ENCODE measurements around the gene MALAT1. TPM values are rescaled to one million over a fixed set of nuclear protein-coding genes. Genes with fewer than 3 reads are reported as not detected.

Gene MALAT1
- total RNA-seq, 1 donor from 2014 or later, result 5,781 TPM

GRCh38 chr11:65547446-65548125, 48.7 kb downstream of the MALAT1 start:
- DNase-seq (ENCODE audit: missing footprints) (peak; percentile 40), ATAC-seq (no peak)
- intact Hi-C loops (cut with DNase I), result no loop called here

GRCh38 chr11:65548395-65548794, 49.5 kb downstream of the MALAT1 start:
- ATAC-seq (no peak), DNase-seq (ENCODE audit: missing footprints) (no peak)
- intact Hi-C loops (cut with DNase I), result no loop called here

DNA sequence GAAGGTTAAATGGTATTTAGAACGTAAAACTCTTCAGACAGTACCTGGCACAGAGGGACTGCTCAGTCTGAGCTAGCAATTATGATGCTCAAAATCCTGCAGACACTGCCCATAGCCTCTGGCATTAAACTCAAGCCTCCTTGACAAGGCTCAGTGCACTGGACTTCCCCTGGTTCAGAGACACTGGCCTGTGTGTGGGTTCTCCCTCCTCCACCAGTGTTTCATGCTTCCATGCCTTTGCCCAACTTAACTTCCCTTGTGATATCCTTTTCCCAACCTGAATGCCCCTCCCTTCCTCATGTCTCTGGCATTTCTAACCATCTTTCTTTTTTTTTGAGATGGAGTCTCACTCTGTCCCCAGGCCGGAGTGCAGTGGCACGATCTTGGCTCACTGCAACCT, 50.3 kb downstream of the MALAT1 start:
- ATAC-seq, result no peak
- no peak for DNase-seq (ENCODE audit: missing footprints)
- intact Hi-C loops (cut with DNase I), result no loop called here

- intact Hi-C loops (cut with DNase I), result no loop called here
- ATAC-seq, result peak; percentile 32
- no peak for DNase-seq (ENCODE audit: missing footprints)
Observed at GRCh38 chr11:65551572-65552387, 52.9 kb downstream of the MALAT1 start.

DNA sequence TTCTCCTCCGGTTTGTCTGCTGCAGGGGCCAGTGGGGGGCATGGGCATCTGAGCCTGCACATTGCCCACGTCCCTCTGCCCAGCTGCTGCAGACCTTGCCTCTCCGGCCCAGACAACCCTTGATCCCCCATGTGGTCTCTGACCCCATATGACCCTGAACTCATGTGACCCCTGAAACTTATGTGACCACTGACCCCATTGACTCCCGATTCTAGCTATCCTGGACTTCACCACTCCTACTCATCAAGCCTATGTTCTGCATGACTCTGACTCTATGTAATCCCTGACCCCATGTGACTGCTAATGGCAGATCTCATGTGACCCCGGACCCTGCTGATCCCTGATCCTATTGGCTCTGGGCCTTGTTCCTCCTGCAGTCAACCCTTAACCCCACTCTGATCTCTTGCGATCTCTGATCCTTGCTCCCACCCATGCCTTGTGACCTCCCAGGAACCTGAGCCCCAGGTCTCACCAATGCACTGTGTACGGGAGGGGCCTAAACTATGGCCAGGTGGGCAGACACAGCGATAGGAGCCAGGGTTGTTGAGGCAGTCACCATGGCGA, 53.6 kb downstream of the MALAT1 start:
- no peak for ATAC-seq
- no peak for DNase-seq (ENCODE audit: missing footprints)
- intact Hi-C loops (cut with DNase I), result no loop called here

DNA sequence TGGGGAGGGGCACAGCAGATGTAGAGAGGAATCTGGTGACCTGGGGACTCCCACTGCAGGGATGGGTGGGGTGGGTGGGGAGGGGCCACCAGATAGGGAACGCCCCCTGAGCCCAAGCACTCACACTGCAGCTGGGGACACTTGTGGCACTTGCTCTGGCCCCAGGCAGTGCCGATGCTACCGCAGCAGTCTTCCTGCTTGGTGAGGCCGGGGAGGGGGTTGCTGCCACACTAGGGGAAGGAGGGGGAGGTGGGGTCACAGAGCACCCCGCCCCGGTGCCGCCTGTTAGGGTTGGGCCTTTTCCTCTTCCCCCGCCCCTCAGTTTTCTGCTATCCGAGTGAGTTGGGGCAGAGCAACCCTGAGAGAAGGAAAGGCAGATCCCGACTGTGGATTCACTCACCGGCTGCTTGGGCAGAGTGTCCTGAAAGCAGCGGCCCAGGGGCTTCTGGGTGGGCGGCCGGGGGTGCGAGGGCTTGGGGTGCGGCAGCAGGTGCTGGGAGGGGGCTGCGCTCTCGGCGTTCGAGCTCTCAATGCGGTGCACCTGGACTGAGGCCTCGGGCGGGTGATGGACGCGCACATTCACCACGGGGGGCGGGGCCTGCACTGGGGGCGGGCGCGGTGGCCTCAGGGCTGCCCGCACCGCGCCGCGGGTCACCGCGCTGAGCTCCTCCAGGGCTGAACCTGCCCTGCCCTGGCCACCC, 54.6 kb downstream of the MALAT1 start:
- intact Hi-C loops (cut with DNase I), result no loop called here
- DNase-seq (ENCODE audit: missing footprints) (peak; percentile 64), ATAC-seq (no peak)

- DNase-seq (ENCODE audit: missing footprints) (peak; percentile 26), ATAC-seq (no peak)
- intact Hi-C loops (cut with DNase I), result no loop called here
Observed at GRCh38 chr11:65554057-65554818, 55.4 kb downstream of the MALAT1 start.

DNA sequence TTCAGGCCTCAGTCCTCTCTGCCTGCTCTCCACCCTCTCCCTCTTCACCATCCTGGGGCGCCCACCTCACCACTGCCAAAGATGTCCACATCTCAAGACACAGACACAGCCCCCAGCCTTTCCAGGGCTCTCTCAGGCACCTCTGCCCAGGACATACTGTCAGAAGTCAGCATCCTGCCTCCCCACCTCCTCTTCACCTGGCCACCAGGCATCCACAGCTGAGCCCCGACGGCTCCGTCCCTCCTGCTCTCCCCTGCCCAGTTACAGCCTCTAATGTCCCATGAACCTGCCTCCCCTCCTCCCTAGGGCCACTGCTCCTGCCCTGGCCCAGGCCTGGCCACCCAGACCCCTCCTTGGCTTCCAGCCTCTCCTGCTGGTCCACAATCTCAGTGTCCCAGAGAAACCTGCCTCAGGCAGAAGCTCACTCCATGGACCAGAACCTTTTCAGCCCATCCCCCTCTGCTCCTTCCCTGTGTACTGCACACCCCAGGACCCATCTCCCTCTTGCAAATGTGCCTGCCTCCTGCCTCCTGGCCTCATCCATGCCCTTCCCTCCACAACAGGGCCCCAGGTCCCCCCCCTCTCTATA, 56.1 kb downstream of the MALAT1 start:
- peak; percentile 23 for DNase-seq (ENCODE audit: missing footprints)
- intact Hi-C loops (cut with DNase I), result no loop called here
- no peak for ATAC-seq

- intact Hi-C loops (cut with DNase I), result no loop called here
- no peak for ATAC-seq
Observed at GRCh38 chr11:65555693-65556231, 56.9 kb downstream of the MALAT1 start.

More at GRCh38 chr11:65555693-65556231, 56.9 kb downstream of the MALAT1 start:
- peak; percentile 79 for DNase-seq (ENCODE audit: missing footprints)

Other genes starting within 250 kb of the MALAT1 start
- gene POLA2, start 237.1 kb upstream of the MALAT1 start, total RNA-seq, result 2.9 TPM
- gene CDC42EP2, start 184.2 kb upstream of the MALAT1 start, total RNA-seq, result 16.7 TPM
- gene DPF2, start 165.2 kb upstream of the MALAT1 start, total RNA-seq, result 51.6 TPM
- gene TIGD3, start 144.3 kb upstream of the MALAT1 start, total RNA-seq, result 0.54 TPM
- gene SLC25A45, start 116.4 kb upstream of the MALAT1 start, total RNA-seq, result 5.6 TPM
- 8.2 TPM for gene FRMD8, start 112.4 kb upstream of the MALAT1 start, total RNA-seq
- 457 TPM for gene NEAT1, start 76.2 kb upstream of the MALAT1 start, total RNA-seq
- 55.6 TPM for gene SCYL1, start 26.0 kb downstream of the MALAT1 start, total RNA-seq
- 72.3 TPM for gene LTBP3, start 59.3 kb downstream of the MALAT1 start, total RNA-seq
- gene ZNRD2, start 71.4 kb downstream of the MALAT1 start, total RNA-seq, result 23.3 TPM
- 45.1 TPM for gene FAM89B, start 73.5 kb downstream of the MALAT1 start, total RNA-seq
- gene EHBP1L1, start 77.0 kb downstream of the MALAT1 start, total RNA-seq, result 61.0 TPM
- gene KCNK7, start 96.8 kb downstream of the MALAT1 start, total RNA-seq, result 0.43 TPM
- gene MAP3K11, start 115.2 kb downstream of the MALAT1 start, total RNA-seq, result 40.0 TPM
- 12.4 TPM for gene PCNX3, start 116.7 kb downstream of the MALAT1 start, total RNA-seq
- 28.2 TPM for gene SIPA1, start 139.1 kb downstream of the MALAT1 start, total RNA-seq
- gene RELA, start 163.9 kb downstream of the MALAT1 start, total RNA-seq, result 36.7 TPM
- gene KAT5, start 213.2 kb downstream of the MALAT1 start, total RNA-seq, result 44.6 TPM
- 52.3 TPM for gene RNASEH2C, start 221.8 kb downstream of the MALAT1 start, total RNA-seq

Data from Right ventricle myocardium inferior (tissue), 1 donor.